K562 (cell line): ENCODE measurements around the gene IFI44L.

Experiments
- AFF4 ChIP-seq: sonication (generic); formaldehyde crosslinking; IDR thresholded peaks from 2 replicates; pipeline ENCODE4 v1.8.0; 2023; ENCODE audit warnings: mild to moderate bottlenecking, missing genetic modification reagents
- ARID2 ChIP-seq: fragments of 450-650 bp; IDR thresholded peaks from 2 replicates; pipeline ENCODE4 v1.6.1; 2017; ENCODE audit warnings: antibody characterized with exemption, mild to moderate bottlenecking
- ARID3A ChIP-seq: IDR thresholded peaks from 2 replicates; pipeline ENCODE4 v1.6.1; 2012; ENCODE audit warnings: low read depth, low read length, improper control_type of control experiment, borderline replicate concordance
- CTCF ChIP-seq, 3 experiments: IDR thresholded peaks in 2 of 3; conservative IDR thresholded peaks in 1 of 3; 2 replicates each; pipeline ENCODE4 v1.5.1; 2011 to 2012; ENCODE audit warnings: low read length in 3 of 3, mild to moderate bottlenecking in 3 of 3, control low read depth in 2 of 3, improper control_type of control experiment in 1 of 3, inconsistent platforms in 1 of 3, low read depth in 1 of 3, mixed read lengths in 1 of 3, moderate library complexity in 1 of 3; ENCODE audit not compliant: insufficient read depth in 2 of 3
- KDM2B ChIP-seq: fragments of 250-450 bp; sonication (Bioruptor Pico); IDR thresholded peaks from 2 replicates; pipeline ENCODE4 v1.8.0; 2021; ENCODE audit warnings: mild to moderate bottlenecking, moderate library complexity
- KLF10 ChIP-seq: fragments of 250-450 bp; sonication (Bioruptor Pico); IDR thresholded peaks from 2 replicates; pipeline ENCODE4 v1.6.1; 2021; ENCODE audit warnings: matching md5 sums
- POLR2A ChIP-seq: fragments of 450-650 bp; conservative IDR thresholded peaks from 2 replicates; pipeline ENCODE4 v1.6.1; 2016
- TFE3 ChIP-seq: fragments of 450-650 bp; formaldehyde crosslinking; IDR thresholded peaks from 2 replicates; pipeline ENCODE4 v1.4.0; 2020; ENCODE audit warnings: mild to moderate bottlenecking, mixed read lengths
- YY1 ChIP-seq, 3 experiments: IDR thresholded peaks; 2 replicates each; pipeline ENCODE4 v1.6.1; 2011; ENCODE audit warnings: low read length in 2 of 3, mild to moderate bottlenecking in 2 of 3, moderate library complexity in 2 of 3, borderline replicate concordance in 1 of 3, control low read depth in 1 of 3, low read depth in 1 of 3; ENCODE audit not compliant: insufficient read depth in 3 of 3, insufficient replicate concordance in 2 of 3, control insufficient read depth in 1 of 3, insufficient read length in 1 of 3; ENCODE audit errors: extremely low read depth in 1 of 3
- ZBTB7A ChIP-seq: IDR thresholded peaks from 2 replicates; pipeline ENCODE4 v1.6.1; 2011; ENCODE audit warnings: low read depth, mild to moderate bottlenecking, low read length, moderate library complexity, borderline replicate concordance; ENCODE audit not compliant: control insufficient read depth
- ZNF133 ChIP-seq: fragments of 250-450 bp; sonication (Bioruptor Pico); IDR thresholded peaks from 2 replicates; pipeline ENCODE4 v1.4.0; 2020; ENCODE audit warnings: mild to moderate bottlenecking

- no peak for TF ChIP-seq ZNF133 (CRISPR knock-in tag)
- no peak for TF ChIP-seq ZBTB7A
- no peak for TF ChIP-seq AFF4 (CRISPR knock-in tag)
- TF ChIP-seq ARID2: no peak
- no peak for TF ChIP-seq ARID3A
- no peak for TF ChIP-seq CTCF (IDR thresholded peaks at IDR 0.05 in 2 of 3, conservative IDR thresholded peaks at IDR 0.05 in 1 of 3; ENCODE audit: insufficient read depth in 2 of 3, low read depth in 1 of 3, low read length in 3 of 3)
- TF ChIP-seq KDM2B (CRISPR knock-in tag): no peak
- TF ChIP-seq POLR2A: no peak
- TF ChIP-seq YY1 (IDR thresholded peaks at IDR 0.05; ENCODE audit: borderline replicate concordance in 1 of 3, control insufficient read depth in 1 of 3, extremely low read depth in 1 of 3, insufficient read depth in 3 of 3, insufficient read length in 1 of 3, insufficient replicate concordance in 2 of 3, low read depth in 1 of 3, low read length in 2 of 3): no peak
- TF ChIP-seq TFE3 (CRISPR knock-in tag): no peak
- TF ChIP-seq KLF10 (CRISPR knock-in tag): no peak
These were observed 15.6 kb upstream of the IFI44L start for GRCh38 chr1:78604643-78605042.
